ENCODE results near the gene SCYGR8.

The SCYGR8 gene

DNA sequence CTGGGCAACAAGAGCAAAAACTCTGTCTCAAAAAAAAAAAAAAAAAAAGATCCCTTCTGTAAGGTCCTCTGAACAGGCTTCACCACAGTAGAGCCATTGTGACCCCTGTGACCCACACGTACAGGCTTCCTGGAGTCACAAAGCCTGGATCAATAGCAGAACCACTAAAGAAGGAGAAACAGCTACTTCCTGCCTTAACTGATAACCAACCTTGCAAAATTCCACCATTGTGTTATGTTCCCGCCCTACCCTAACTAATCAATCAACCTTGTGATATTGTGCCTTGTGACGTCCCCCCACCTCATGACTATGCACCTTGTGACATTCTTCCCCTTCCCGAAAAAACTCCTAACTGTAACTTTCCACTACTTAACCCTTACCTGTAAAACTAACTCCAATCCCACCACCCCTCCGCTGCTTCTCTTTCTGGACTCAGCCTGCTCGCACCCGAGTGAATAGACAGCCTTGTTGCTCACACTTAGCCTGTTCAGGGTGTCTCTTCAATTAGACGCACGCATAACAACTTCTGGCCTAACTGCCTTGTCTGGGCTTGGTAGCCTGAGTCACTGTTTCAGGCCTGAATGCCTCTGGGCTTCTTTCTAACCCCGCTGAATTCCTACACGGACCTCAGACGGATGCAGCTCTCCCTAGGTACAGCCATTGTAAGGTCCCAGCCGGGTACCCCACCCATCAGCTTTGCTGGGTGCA is 13.9 kb downstream of the SCYGR8 start:
- in situ Hi-C loops (cut with MboI; ENCODE audit: low sequenced_read_pairs), result loop anchor here (25.0 kb wide), 1 partner anchor 622 kb away; no protein-coding TSS in a partner anchor

DNA sequence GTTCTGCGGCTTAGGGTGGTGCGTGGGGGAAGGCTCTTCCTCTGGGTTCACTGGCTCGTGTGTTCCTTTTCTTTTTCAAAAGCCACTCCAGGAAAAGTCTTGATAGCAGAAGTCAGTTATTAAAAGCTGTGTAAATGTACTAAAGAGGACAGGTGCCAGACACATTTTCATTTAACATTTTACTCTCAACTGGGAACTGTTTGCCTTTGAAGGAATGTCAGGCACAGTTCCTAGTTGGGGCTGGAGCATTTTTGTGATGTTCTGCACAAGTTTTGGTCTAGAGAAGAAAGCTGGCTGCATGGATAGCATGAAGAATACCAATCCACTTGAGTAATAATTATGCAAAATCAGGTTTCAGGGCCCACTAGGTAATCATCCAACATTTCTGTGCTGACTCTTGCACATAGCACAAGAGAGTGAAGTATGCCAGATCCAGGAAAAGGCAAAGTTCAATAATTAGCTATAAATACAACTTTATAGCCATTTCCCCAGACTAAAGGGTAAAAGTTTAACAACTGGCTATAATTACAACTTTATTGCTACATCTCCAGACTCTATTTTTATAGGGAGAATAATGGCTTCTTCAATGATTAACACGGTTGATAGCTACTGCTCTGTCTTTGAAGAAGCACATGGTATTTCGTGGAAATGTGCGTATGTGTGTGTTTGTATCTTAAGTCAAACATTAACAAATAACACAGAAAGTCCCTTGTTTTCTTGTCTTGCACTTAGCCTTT is 16.2 kb downstream of the SCYGR8 start:
- in situ Hi-C loops (cut with MboI; ENCODE audit: low sequenced_read_pairs), result loop anchor here (25.0 kb wide), 1 partner anchor 625 kb away; no protein-coding TSS in a partner anchor

DNA sequence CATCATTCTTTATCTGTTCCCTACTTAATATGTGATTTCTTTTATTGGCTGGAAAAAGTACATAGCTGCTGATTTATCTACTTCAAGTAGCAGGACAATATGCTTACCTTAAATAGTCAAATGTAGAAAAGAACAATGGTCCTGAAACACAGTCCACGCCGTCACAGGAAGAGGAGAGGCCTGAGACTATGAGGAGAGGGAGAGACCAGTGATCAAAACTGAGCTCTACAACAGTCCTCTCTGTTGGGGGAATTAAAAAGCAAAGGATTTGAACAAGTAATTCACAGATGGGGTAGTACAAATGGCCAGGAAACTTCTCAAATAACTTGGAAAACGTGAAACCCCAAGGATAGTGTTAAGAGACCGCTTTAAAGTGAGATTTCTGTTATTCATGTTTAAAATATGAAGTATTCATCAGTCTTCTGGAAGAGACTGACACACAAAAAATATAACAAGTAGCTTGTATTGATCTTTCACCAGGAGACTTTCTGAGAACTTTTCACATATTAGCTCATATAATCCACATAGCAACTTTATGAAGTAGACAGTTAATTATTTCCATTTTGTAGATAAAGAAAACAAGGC is 20.2 kb downstream of the SCYGR8 start:
- in situ Hi-C loops (cut with MboI; ENCODE audit: low sequenced_read_pairs), result loop anchor here (25.0 kb wide), 1 partner anchor 629 kb away; no protein-coding TSS in a partner anchor

DNA sequence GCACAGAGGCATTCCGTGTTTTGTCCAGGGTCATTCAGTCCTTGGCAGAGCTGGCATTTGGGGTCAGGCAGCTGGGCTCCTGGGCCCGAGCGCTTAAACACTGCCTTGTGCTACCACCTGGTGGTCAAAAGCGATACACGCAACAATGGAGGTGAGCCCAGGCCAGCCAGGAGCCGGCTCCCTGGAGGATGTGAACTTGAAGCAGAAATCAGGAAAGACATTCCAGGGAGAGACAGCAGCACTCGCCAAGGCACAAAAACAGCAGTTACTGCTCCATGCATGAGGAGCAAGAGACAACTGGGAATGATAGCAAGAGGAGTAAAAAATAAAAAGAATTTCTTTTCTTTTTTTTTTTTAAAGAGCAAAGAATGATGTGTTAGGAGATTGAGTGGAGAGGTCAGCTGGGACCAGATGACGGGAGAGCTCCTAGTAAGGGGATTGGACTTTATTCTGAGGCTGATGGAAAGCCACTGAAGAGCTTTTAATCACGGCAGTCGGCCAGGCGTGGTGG is 20.7 kb downstream of the SCYGR8 start:
- in situ Hi-C loops (cut with MboI; ENCODE audit: low sequenced_read_pairs), result loop anchor here (25.0 kb wide), 1 partner anchor 629 kb away; no protein-coding TSS in a partner anchor

DNA sequence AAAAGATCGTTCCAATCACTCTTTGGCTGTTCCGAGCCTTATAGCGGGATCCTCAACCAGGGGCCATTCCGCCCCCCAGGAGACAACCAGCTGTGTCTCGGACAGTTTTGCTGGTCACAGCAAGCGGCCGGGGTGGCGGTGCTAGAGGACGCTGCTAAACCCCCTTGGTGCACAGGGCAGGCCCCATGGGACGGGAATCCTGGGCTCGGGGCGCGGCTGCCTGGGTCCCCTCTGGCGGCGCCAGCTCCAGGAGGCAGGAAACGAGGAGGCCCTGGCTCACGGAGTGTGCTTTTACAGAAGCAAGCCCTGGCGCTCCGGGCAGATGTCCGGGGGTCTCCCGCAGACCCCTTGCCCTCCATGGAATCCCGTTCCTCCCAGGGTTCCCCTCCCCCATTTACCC is 22.1 kb downstream of the SCYGR8 start:
- in situ Hi-C loops (cut with MboI; ENCODE audit: low sequenced_read_pairs), result loop anchor here (25.0 kb wide), 1 partner anchor 631 kb away; no protein-coding TSS in a partner anchor

DNA sequence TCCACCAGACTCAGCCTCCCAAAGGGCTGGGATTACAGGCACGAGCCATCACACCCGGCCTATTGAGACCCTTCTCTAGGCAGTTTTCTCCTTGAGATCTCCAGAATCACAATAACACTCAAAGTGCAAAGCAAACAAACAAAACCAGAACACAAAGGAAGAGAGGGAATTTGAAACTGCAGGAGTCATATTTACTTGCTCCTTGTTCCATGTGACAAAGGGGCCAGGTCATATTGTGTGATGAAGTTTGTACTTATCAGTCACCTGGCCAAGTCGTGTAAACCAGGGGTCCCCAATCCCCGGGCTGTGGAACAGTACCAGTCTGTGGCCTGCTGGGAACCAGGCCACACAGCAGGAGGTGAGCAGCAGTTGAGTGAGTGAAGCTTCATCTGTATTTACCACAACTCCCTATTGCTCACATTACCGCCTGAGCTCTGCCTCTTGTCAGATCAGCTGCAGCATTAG is 26.5 kb downstream of the SCYGR8 start:
- in situ Hi-C loops (cut with MboI; ENCODE audit: low sequenced_read_pairs), result loop anchor here (25.0 kb wide), 1 partner anchor 635 kb away; no protein-coding TSS in a partner anchor

DNA sequence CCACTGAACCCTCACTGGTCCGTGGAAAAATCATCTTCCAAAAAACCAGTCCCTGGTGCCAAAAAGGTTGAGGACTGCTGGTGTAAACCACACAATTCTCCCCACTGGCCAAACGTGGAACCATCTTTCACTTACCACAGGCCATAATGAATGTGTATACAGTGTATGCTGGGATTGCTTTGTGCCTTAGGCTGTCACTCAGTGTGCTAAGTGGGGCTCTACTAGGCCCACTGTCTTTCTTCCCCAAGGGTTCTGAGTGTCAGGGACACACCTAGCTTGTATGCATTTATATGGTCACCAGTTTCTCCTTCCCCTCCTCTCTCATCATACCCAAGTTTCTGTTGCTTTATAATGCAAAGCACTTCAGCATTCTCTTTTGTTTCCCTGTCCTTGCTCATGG is 27.2 kb downstream of the SCYGR8 start:
- in situ Hi-C loops (cut with MboI; ENCODE audit: low sequenced_read_pairs), result loop anchor here (25.0 kb wide), 1 partner anchor 636 kb away; no protein-coding TSS in a partner anchor

DNA sequence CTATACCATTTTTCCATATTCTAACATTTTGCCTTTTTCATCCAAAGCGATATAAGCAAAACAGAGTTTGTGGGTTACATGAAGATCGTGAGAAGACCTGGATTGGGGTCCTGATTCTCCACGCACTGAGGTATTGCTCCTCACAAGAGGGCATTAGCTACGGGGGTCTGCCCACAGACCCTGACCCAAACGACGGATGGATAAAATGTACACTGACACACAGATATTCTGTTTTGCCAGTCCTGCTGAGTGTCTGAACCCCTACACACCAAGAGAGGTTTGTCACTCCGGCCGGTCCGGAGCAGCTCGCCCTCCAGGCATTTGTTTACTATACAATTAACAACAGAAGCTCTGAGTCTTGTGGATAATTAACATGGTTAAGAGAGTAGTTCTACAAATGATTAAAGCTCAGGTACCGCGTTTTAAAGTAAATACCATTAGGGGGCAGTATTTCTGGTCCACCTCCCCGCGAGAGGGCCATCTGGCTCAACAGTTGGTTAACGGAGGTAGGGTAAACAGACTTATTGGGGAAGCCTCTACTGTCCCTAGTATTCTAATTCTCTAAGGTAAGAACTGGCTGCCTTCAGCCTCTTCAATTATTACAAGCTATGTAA is 28.4 kb downstream of the SCYGR8 start:
- in situ Hi-C loops (cut with MboI; ENCODE audit: low sequenced_read_pairs), result loop anchor here (25.0 kb wide), 1 partner anchor 637 kb away; no protein-coding TSS in a partner anchor

DNA sequence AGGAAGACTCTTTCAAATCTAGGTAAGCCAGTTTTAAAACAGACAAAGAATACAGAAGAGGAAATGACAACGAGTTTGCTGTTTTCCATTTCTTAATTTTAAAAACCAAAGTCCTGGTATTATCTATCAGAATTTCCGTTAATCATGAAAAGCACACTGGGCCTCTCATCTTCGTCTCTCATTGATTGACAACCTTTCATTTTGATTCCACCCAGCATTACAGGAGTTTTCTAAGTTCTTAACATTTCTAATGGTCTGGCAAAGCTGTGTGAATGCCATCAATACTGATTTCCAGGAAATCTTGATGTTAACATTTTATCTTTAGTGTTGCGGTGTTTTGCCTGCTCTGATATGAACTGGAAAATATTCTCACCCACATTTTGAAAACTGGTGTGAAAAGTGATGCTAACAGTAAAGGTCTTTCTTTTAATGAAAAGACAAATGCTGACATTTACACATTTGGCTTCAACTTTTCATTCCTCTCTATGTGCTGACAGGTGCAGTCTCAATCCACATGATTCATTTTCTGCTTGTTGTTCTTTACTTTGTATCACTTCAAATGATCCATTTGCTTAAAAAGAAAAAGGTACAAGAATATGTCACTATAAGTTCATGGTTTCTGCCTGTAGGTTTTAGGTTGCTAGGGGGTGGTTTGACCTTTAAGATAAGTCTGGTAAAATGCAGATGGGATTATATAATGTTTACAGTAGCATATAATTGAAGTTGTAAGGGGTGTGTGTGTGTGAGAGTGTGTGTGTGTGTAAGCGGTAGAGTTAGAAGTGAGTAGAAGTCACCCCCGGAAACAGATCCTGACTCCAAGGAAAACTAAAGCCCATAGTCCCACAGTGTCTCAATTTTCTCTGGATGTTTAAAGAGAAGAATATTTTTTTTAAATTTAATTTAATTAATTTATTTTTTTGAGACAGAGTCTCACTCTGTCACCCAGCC is 29.5 kb downstream of the SCYGR8 start:
- in situ Hi-C loops (cut with MboI; ENCODE audit: low sequenced_read_pairs), result loop anchor here (25.0 kb wide), 1 partner anchor 638 kb away; no protein-coding TSS in a partner anchor

DNA sequence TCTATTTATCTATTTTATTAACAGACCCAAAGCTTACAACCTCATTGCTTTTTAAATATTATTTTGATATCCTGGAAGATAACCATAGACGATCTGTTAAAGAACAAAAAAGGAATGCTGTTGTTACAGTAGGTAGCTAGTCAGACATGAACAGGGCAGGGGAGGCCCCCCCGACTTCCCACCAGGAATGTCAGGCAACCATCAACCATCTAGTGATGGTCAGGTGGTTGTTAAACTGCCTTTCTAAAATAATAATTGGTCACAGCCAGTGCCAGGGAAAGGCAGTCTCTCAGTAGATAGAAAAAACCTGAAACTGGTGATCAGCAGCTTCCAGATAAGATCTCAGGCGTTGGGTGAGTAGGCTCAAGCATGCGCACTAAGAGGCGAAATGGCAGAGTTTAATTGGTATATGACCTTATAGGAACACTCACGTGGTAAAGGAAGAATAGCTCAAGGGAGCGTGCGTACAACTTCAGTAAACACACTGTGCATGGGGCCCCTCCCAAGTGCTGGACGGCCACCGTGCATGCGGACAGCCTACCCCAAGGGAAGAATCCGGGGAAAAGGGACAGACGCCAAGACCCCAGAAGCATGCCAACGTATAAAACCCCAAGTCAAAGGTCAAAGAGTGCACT is 35.4 kb downstream of the SCYGR8 start:
- in situ Hi-C loops (cut with MboI; ENCODE audit: low sequenced_read_pairs), result no loop called here

DNA sequence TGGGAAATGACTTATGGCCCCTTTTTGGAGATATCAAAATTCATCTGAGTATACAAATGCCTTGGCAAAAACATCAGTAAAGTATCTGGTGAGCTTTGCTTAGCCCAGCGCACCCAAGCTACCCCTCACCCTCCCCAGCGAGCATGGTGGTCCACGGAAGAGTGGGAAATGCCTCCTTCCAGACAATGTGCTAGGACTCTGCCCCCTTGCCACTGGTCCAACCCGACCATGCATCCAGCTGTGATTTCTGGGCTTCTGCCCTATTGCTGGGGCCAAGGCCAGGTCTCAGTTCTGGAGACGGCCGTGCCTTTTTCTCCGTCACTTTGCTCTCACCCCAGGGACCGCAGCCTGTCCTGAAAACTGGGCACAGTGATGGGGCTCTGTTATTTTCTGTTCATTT is 36.1 kb downstream of the SCYGR8 start:
- in situ Hi-C loops (cut with MboI; ENCODE audit: low sequenced_read_pairs), result no loop called here

DNA sequence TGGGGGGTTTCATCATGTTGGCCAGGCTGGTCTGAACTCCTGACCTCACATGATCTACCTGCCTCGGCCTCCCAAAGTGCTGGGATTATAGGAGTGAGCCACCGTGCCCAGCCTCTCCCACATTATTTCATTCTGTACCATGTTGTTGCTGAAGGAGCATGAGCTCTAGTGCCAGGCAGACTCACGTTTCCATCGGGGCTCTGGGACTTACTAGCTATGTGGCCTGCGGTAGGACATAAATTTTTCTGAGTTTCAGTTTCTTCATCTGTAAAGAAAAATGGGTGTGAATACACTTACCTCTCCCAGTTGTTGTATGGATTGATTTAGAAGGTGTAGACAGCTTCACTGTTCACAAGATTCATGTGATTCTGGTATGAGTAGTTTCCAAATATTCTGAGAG is 37.1 kb downstream of the SCYGR8 start:
- in situ Hi-C loops (cut with MboI; ENCODE audit: low sequenced_read_pairs), result no loop called here

DNA sequence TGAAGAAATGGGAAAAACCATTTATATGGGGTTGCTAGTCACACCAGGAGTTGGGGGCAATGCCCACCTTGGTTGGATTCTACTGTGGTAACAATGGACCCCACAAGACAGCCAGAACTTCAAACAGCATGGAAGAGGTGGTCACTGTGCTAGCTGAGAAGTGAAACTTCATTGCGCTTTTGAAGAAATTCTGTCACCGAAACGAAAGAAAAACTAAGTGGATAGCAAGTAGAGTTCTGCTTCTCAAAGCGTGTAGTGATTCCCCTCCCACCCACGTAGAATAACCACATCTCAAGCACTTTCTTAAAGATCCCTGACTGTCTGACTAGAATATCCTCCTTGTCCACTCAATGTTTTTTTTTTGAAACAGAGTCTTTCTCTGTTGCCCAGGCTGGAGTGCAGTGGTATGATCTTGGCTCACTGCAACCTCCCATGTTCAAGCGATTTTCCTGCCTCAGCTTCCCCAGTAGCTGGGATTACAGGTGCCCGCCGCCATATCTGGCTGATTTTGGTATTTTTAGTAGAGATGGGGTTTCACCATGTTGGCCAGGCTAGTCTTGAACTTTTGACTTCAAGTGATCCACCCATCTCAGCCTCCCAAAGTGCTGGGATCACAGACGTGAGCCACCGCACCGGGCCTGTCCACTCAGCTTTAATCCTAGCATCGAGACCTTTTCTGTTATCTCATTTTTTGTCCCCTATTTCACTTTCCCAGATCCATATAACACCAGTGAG is 37.9 kb downstream of the SCYGR8 start:
- in situ Hi-C loops (cut with MboI; ENCODE audit: low sequenced_read_pairs), result no loop called here

DNA sequence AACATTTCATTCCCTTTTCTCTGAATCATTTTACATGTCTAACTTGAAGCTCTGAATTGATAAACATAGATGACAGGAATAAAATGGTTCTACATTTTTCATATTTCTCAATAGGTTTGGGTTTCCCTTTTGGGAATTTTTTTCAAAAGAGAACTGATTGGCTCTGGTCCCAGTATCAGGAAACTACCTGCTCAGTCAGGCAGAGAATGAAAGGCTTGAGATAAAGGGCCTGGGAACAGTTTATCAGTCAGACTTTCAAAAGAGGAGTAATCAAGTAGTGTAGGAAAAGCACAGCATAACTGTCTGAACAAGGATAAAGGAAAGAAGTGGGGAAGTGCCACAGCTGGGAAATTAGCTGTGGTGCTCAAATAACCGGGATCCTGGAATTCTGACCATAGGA is 39.6 kb downstream of the SCYGR8 start:
- in situ Hi-C loops (cut with MboI; ENCODE audit: low sequenced_read_pairs), result no loop called here

DNA sequence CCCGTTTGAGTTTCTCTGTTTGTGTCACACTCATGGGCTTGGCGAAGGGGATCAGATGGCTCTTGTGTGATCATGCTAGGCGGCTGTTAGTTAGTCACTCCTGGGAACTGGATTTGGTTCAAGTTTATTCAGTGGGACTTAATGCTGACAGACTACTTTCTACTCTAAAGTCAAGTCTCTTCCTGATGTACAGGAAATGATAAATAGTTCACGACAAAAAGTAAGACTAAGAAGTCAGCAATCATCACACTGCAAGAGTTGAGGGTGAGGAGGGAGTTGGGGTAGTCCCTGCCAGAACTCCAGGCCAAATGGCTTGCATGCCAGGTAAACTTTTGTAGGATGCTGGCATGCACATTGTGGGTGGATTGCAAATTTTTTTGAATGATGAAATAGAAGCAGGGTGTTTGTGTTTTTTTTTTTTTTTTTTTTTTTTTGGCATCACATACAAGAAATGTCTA is 42.9 kb downstream of the SCYGR8 start:
- in situ Hi-C loops (cut with MboI; ENCODE audit: low sequenced_read_pairs), result no loop called here

DNA sequence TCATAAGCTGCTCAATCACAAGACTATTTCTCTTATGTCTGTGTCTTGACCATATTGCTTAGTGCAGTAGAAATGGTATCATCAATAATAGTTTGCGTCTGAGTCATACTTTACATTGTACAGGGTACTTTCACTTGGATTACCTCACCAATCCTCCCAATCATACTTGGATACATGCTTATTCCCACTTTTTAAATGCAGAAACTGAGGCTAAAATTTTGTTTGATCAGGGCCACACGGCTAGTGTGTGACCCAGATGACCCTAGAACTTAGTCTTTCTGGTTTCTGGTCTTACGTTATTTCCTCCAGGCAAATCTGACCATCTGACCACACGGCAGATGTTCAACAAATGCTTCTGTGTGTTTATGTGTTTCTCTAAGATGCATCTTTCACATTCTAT is 44.1 kb downstream of the SCYGR8 start:
- in situ Hi-C loops (cut with MboI; ENCODE audit: low sequenced_read_pairs), result no loop called here

DNA sequence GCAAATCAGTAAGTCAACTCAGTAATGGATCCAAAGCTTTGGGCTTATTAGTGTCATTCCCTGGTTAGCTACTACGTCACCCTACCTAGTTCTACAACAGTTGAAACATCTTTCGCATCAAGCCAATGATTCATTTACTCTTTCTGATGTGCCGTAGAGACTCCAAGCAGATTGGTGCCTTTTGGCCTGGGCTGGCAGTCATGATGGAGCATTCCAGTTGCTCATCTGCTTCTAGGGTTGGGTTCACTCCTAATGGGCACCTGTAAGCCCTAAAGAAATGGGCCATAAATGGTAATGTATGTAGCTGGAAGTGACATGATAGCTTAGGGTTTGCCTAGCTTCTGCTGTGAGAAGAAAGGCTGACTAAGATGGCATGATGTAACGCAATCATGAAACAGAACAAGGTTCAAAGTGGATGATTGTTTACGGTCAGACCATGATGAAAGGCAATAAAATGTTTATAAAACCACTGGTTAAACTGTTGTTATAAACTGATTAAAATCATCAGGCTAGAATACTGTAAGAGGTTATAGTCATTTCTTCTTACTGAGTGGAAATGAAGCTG is 47.5 kb downstream of the SCYGR8 start:
- in situ Hi-C loops (cut with MboI; ENCODE audit: low sequenced_read_pairs), result no loop called here

All from HL-60/S4 treated with phorbol 12-myristate 13-acetate at 8.2 ng/mL for 4 days and 3 days (cell line).